K562 (cell line): ENCODE measurements around the gene LMAN1L. TPM values are rescaled to one million over a fixed set of nuclear protein-coding genes. Genes with fewer than 3 reads are reported as not detected.

Experiments used
- NR3C1 ChIP-seq: sonication (generic); formaldehyde crosslinking; IDR thresholded peaks from 2 replicates; pipeline ENCODE4 v1.8.1; 2022; ENCODE audit warnings: missing genetic modification reagents
- PHF21A ChIP-seq: fragments of 450-650 bp; IDR thresholded peaks from 2 replicates; pipeline ENCODE4 v1.6.1; 2017; ENCODE audit warnings: low read depth, borderline replicate concordance
- PTBP1 ChIP-seq: fragments of 200-400 bp; formaldehyde crosslinking; IDR thresholded peaks from 2 replicates; pipeline ENCODE4 v1.6.1; 2017; ENCODE audit warnings: low read depth, low read length
- RAD21 ChIP-seq, 2 experiments: fragments of 250-450 bp in 1 of 2; fragments of 450-650 bp in 1 of 2; sonication (Bioruptor Pico) in 1 of 2; formaldehyde crosslinking in 1 of 2; IDR thresholded peaks in 1 of 2; conservative IDR thresholded peaks in 1 of 2; 2 replicates each; pipeline versions ENCODE4 v1.4.0 to v1.8.0; 2020 to 2022; ENCODE audit warnings: mild to moderate bottlenecking in 2 of 2, moderate library complexity in 1 of 2
- RBM25 ChIP-seq: fragments of 200-400 bp; formaldehyde crosslinking; IDR thresholded peaks from 2 replicates; pipeline ENCODE4 v1.6.1; 2018; ENCODE audit warnings: low read length, low read depth, moderate library complexity; ENCODE audit not compliant: severe bottlenecking
- ZNF395 ChIP-seq: fragments of 200-800 bp; sonication (Bioruptor generic); IDR thresholded peaks from 2 replicates; pipeline ENCODE4 v1.6.1; 2017; ENCODE audit warnings: missing genetic modification characterization, missing compliant biosample characterization
- polyA plus RNA-seq, 8 experiments: library from polyadenylated mRNA; depleted of rRNA in 4 of 8; stranded (reverse) in 5 of 8; unstranded in 3 of 8; fragments of >200 nt; fragmentation: Nextera tagmentation in 2 of 8; fragmentation: Illumina TruSeq in 1 of 8; extraction: Ambion mirVana in 2 of 8; extraction: Trizol in 1 of 8; gene quantifications; 2 replicates each; pipeline versions ENCODE4 v1.2.1 to v1.2.3, GENCODE V29; 2011 to 2014; ENCODE audit warnings: inconsistent platforms in 1 of 8, missing spikeins in 1 of 8
- total RNA-seq, 7 experiments: library from RNA; depleted of rRNA in 6 of 7; stranded (reverse); fragments of >200 nt in 6 of 7; fragmentation: Illumina TruSeq in 2 of 7; extraction: Trizol in 2 of 7; gene quantifications; 2 replicates each; pipeline versions ENCODE4 v1.2.1 to v1.2.3, GENCODE V29; 2011 to 2021; ENCODE audit warnings: low replicate concordance in 1 of 7
- TF ChIP-seq, protein P1 (sequence below), 2 experiments: fragments of 250-450 bp in 1 of 2; fragments of 450-650 bp in 1 of 2; sonication (Bioruptor Pico) in 1 of 2; IDR thresholded peaks; 2 replicates each; pipeline versions ENCODE4 v1.6.1 to v1.8.0; 2016 to 2021; ENCODE audit warnings: mild to moderate bottlenecking in 2 of 2, moderate library complexity in 2 of 2, missing compliant biosample characterization in 1 of 2, missing genetic modification characterization in 1 of 2
- TF ChIP-seq, protein P2 (sequence below): fragments of 150-350 bp; conservative IDR thresholded peaks from 2 replicates; pipeline ENCODE4 v1.6.1; 2014; ENCODE audit warnings: low read length

LMAN1L gene
- total and polyA plus RNA-seq, 9 of the 15 experiments (the other 6 are each of a cell fraction or from before 2014, with no cell fraction given): not detected

DNA sequence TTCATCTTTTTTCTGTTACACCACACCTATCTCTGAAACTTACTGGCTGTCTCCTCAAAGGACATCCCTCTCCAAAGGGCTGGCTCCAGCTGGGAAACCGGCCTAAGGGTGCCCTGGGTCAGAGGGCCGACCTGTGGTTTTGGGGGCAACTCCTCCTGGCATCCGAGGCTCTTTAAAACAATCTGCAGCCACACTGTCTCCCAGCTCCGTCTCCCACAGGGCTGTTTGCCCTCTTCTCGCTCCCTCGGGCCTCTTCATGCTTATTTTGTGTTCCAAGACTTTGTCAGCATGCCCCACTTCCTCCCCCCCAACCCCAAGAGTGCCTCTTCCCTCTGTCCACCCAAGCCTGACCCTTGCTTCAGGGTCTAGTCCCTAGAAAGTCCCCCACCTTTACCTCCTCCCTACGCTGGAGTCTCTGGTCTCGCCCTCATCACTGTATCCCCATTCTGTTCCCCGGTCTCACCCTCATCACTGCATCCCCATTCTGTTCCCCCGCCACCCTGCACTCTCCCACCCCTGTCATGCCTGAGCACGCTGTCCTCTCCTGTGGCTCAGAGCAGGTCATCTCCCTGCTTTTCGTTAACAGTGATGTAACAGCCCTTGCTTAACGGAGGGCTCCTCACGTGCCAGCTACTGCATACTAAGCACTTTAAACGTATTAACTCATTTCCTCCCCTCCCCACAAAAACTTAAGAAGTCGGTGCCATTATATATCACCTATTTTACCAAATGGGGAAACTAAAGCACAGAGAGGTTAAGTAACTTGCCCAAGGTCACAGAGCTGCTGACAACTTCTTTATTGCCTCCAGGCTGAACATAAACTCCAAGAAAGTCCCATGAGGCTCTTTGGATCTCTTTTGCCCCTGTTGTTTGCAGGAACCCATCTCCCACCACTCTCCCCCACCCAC, 31.9 kb upstream of the LMAN1L start (continued):
- no peak for TF ChIP-seq RAD21 (CRISPR knock-in tag; conservative IDR thresholded peaks at IDR 0.05 in 1 of 2, IDR thresholded peaks at IDR 0.05 in 1 of 2)
- TF ChIP-seq ZNF395 (CRISPR knock-in tag): 0 out of 2 replicates have a peak, but pooled peaks have one; percentile 4
- TF ChIP-seq PHF21A: no peak
- peak; percentile 81 for TF ChIP-seq RBM25
- TF ChIP-seq NR3C1: no peak
- no peak for TF ChIP-seq PTBP1
- TF ChIP-seq, protein P1, sequence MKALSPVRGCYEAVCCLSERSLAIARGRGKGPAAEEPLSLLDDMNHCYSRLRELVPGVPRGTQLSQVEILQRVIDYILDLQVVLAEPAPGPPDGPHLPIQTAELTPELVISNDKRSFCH (CRISPR knock-in tag; IDR thresholded peaks at IDR 0.05): no peak
- TF ChIP-seq, protein P1 (tag; IDR thresholded peaks at IDR 0.05): no peak
- TF ChIP-seq, protein P2, sequence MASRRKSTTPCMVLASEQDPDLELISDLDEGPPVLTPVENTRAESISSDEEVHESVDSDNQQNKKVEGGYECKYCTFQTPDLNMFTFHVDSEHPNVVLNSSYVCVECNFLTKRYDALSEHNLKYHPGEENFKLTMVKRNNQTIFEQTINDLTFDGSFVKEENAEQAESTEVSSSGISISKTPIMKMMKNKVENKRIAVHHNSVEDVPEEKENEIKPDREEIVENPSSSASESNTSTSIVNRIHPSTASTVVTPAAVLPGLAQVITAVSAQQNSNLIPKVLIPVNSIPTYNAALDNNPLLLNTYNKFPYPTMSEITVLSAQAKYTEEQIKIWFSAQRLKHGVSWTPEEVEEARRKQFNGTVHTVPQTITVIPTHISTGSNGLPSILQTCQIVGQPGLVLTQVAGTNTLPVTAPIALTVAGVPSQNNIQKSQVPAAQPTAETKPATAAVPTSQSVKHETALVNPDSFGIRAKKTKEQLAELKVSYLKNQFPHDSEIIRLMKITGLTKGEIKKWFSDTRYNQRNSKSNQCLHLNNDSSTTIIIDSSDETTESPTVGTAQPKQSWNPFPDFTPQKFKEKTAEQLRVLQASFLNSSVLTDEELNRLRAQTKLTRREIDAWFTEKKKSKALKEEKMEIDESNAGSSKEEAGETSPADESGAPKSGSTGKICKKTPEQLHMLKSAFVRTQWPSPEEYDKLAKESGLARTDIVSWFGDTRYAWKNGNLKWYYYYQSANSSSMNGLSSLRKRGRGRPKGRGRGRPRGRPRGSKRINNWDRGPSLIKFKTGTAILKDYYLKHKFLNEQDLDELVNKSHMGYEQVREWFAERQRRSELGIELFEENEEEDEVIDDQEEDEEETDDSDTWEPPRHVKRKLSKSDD: no peak
